KMS-11 (cell line): Measurements from ENCODE around the gene TANGO6.

Experiments
- H2AFZ ChIP-seq: fragments of 200-600 bp; sonication (generic); 2 replicates; pipeline ENCODE4 v1.6.1; 2016; ENCODE audit warnings: antibody characterized with exemption, mixed run types, low read depth
- H3K27ac ChIP-seq: fragments of 200-600 bp; sonication (generic); 2 replicates; pipeline ENCODE4 v1.6.1; 2016; ENCODE audit warnings: mild to moderate bottlenecking, mixed run types
- H3K27me3 ChIP-seq: fragments of 200-600 bp; sonication (generic); 2 replicates; pipeline ENCODE4 v1.6.1; 2017; ENCODE audit warnings: mild to moderate bottlenecking, low read depth, mixed run types, moderate library complexity; ENCODE audit not compliant: insufficient read depth
- H3K36me3 ChIP-seq: fragments of 200-600 bp; sonication (generic); 2 replicates; pipeline ENCODE4 v1.6.1; 2017; ENCODE audit warnings: mild to moderate bottlenecking, mixed run types; ENCODE audit not compliant: insufficient read depth
- H3K4me1 ChIP-seq: fragments of 200-600 bp; sonication (generic); 2 replicates; pipeline ENCODE4 v1.6.1; 2016; ENCODE audit warnings: mild to moderate bottlenecking, low read depth, mixed run types; ENCODE audit not compliant: poor library complexity, severe bottlenecking
- H3K4me2 ChIP-seq: fragments of 200-600 bp; sonication (generic); 2 replicates; pipeline ENCODE4 v1.7.0; 2016; ENCODE audit warnings: mild to moderate bottlenecking, mixed run types
- H3K4me3 ChIP-seq: fragments of 200-600 bp; sonication (generic); IDR thresholded peaks from 2 replicates; pipeline ENCODE4 v1.6.1; 2017; ENCODE audit warnings: low read depth, low read length, mixed read lengths; ENCODE audit not compliant: insufficient read depth
- H3K79me2 ChIP-seq: fragments of 200-600 bp; sonication (generic); 2 replicates; pipeline ENCODE4 v1.6.1; 2016; ENCODE audit warnings: low read depth, mixed run types; ENCODE audit not compliant: insufficient read depth
- H3K9ac ChIP-seq: fragments of 200-600 bp; sonication (generic); 2 replicates; pipeline ENCODE4 v1.6.1; 2016; ENCODE audit warnings: mild to moderate bottlenecking, mixed run types
- H4K20me1 ChIP-seq: fragments of 200-600 bp; sonication (generic); 2 replicates; pipeline ENCODE4 v1.6.1; 2016; ENCODE audit warnings: mild to moderate bottlenecking, mixed run types; ENCODE audit not compliant: insufficient read depth
- CTCF ChIP-seq: fragments of 200-600 bp; sonication (generic); conservative IDR thresholded peaks from 2 replicates; pipeline ENCODE4 v1.6.1; 2017; ENCODE audit warnings: low read depth, mild to moderate bottlenecking, antibody characterized with exemption, low read length, moderate library complexity, mixed read lengths

The TANGO6 gene

GRCh38 chr16:68999114-68999513 lies 155.8 kb downstream of the TANGO6 start:
- Histone ChIP-seq H2AFZ (no peak overlapping the region), H3K4me1 (no peaks in the 10 kb centered on the region), H3K79me2 (no peaks in the 10 kb centered on the region), H3K27me3 (no peaks in the 10 kb centered on the region), H4K20me1 (no peaks in the 10 kb centered on the region), H3K27ac (no peak overlapping the region), H3K36me3 (no peaks in the 10 kb centered on the region), H3K9ac (no peak overlapping the region), H3K4me2 (no peak overlapping the region), H3K4me3 (no peak overlapping the region)
- no peak for TF ChIP-seq CTCF

GRCh38 chr16:69003500-69003899 lies 160.2 kb downstream of the TANGO6 start:
- Histone ChIP-seq H3K79me2 (no peaks in the 10 kb centered on the region), H3K36me3 (no peaks in the 10 kb centered on the region), H3K4me2 (no peak overlapping the region), H3K27ac (no peak overlapping the region), H3K4me1 (no peaks in the 10 kb centered on the region), H4K20me1 (no peaks in the 10 kb centered on the region), H3K4me3 (no peak overlapping the region), H3K9ac (no peak overlapping the region), H3K27me3 (no peaks in the 10 kb centered on the region), H2AFZ (no peak overlapping the region)
- TF ChIP-seq CTCF, result no peak

- Histone ChIP-seq H2AFZ (no peak overlapping the region), H3K27ac (no peak overlapping the region), H3K4me2 (no peak overlapping the region), H3K36me3 (no peaks in the 10 kb centered on the region), H3K27me3 (no peaks in the 10 kb centered on the region), H4K20me1 (no peaks in the 10 kb centered on the region), H3K79me2 (no peaks in the 10 kb centered on the region), H3K4me3 (no peak overlapping the region), H3K9ac (no peak overlapping the region), H3K4me1 (no peaks in the 10 kb centered on the region)
- TF ChIP-seq CTCF, result no peak
Observed at GRCh38 chr16:69005641-69006355, 162.5 kb downstream of the TANGO6 start.

- H3K4me2 ChIP-seq, result no peak overlapping the region
- H3K27ac ChIP-seq, result no peak overlapping the region
- H2AFZ ChIP-seq, result no peak overlapping the region
- H3K79me2 ChIP-seq, result no peaks in the 10 kb centered on the region
- no peaks in the 10 kb centered on the region for H3K27me3 ChIP-seq
- no peak for TF ChIP-seq CTCF
- H3K4me1 ChIP-seq, result no peaks in the 10 kb centered on the region
- no peaks in the 10 kb centered on the region for H4K20me1 ChIP-seq
- H3K9ac ChIP-seq, result no peak overlapping the region
- no peaks in the 10 kb centered on the region for H3K36me3 ChIP-seq
- no peak overlapping the region for H3K4me3 ChIP-seq
Observed at GRCh38 chr16:69012906-69013305, 169.6 kb downstream of the TANGO6 start.
